DOHH2 (cell line): ENCODE results near the gene COPS3.

Experiments
- H3F3A ChIP-seq: fragments of 200-600 bp; sonication (generic), shearing (Covaris generic); 2 replicates; pipeline ENCODE4 v1.6.0; 2016; ENCODE audit warnings: antibody characterized with exemption, mild to moderate bottlenecking; ENCODE audit not compliant: control insufficient read depth, insufficient read depth
- H3K27ac ChIP-seq: fragments of 200-600 bp; sonication (generic); 2 replicates; pipeline ENCODE4 v1.5.1; 2014; ENCODE audit warnings: low read depth, mild to moderate bottlenecking, low read length, moderate library complexity
- H3K27me3 ChIP-seq: fragments of 200-600 bp; sonication (generic); 2 replicates; pipeline ENCODE4 v1.6.1; 2014; ENCODE audit warnings: mild to moderate bottlenecking, low read length, mixed read lengths; ENCODE audit not compliant: control insufficient read depth
- H3K36me3 ChIP-seq: fragments of 200-600 bp; sonication (generic); 2 replicates; pipeline ENCODE4 v1.6.1; 2014; ENCODE audit warnings: mild to moderate bottlenecking, low read length, moderate library complexity, mixed read lengths; ENCODE audit not compliant: control insufficient read depth
- H3K4me1 ChIP-seq: fragments of 200-600 bp; sonication (generic); 2 replicates; pipeline ENCODE4 v1.6.1; 2014; ENCODE audit warnings: mild to moderate bottlenecking, low read length, mixed read lengths; ENCODE audit not compliant: control insufficient read depth
- H3K4me2 ChIP-seq: fragments of 200-600 bp; sonication (generic); 2 replicates; pipeline ENCODE4 v1.6.0; 2014; ENCODE audit warnings: mild to moderate bottlenecking, low read length, moderate library complexity
- H3K4me3 ChIP-seq: fragments of 200-600 bp; sonication (generic); 2 replicates; pipeline ENCODE4 v1.5.1; 2014; ENCODE audit warnings: mild to moderate bottlenecking, low read length, mixed read lengths
- H3K79me2 ChIP-seq: fragments of 200-600 bp; sonication (generic); 2 replicates; pipeline ENCODE4 v1.6.1; 2014; ENCODE audit warnings: mild to moderate bottlenecking, low read length, mixed read lengths; ENCODE audit not compliant: control insufficient read depth
- H3K9me2 ChIP-seq: fragments of 200-600 bp; sonication (generic); replicated peaks from 2 replicates; pipeline ENCODE4 v1.6.1; 2014; ENCODE audit warnings: mild to moderate bottlenecking, low read length, mixed read lengths; ENCODE audit not compliant: control insufficient read depth
- H3K9me3 ChIP-seq: fragments of 200-600 bp; sonication (generic); 2 replicates; pipeline ENCODE4 v1.6.1; 2014; ENCODE audit warnings: antibody characterized with exemption, low read length, mixed read lengths; ENCODE audit not compliant: control insufficient read depth, insufficient read depth
- H4K20me1 ChIP-seq: fragments of 200-600 bp; sonication (generic); 2 replicates; pipeline ENCODE4 v1.6.0; 2014; ENCODE audit warnings: low read depth, mild to moderate bottlenecking, antibody characterized with exemption, low read length, moderate library complexity; ENCODE audit not compliant: control insufficient read depth, insufficient read depth
- EZH2phosphoT487 ChIP-seq: fragments of 200-600 bp; sonication (generic); IDR thresholded peaks from 2 replicates; pipeline ENCODE4 v1.6.1; 2017; ENCODE audit warnings: borderline replicate concordance, mild to moderate bottlenecking, antibody characterized with exemption, low read length, moderate library complexity, mixed read lengths
- TF ChIP-seq, protein P1 (sequence below): fragments of 200-600 bp; sonication (generic); IDR thresholded peaks from one replicate; pipeline ENCODE4 v1.5.1; 2014; ENCODE audit warnings: antibody characterized with exemption, mild to moderate bottlenecking, low read depth, low read length; ENCODE audit not compliant: poor library complexity, severe bottlenecking

Gene COPS3

DNA sequence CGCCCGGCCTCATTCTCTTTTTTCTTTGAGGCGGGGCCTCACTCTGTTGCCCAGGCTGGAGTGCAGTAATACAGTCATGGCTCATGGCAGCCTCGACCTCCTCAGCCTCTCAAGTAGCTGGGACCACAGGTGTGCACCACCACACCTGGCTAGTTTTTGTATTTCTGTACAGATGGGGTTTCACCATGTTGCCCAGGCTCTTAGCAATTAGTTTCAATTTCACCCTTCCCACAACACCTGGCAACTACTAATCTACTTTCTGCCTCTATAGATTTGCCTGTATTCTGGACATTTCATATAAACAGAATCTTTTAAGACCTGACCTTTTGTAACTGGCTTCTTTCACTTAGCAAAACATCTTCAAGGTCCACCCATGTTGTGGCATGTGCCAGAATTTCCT, 14.1 kb upstream of the COPS3 start:
- no peaks in the 10 kb centered on the region for H3K27me3 ChIP-seq
- no peaks in the 10 kb centered on the region for H3K9me3 ChIP-seq
- no peaks in the 10 kb centered on the region for H3K36me3 ChIP-seq
- H3K4me1 ChIP-seq = peaks cover 14% of the 10 kb centered on the region
- H3F3A ChIP-seq = no peaks in the 10 kb centered on the region
- H3K9me2 ChIP-seq = no peaks in the 10 kb centered on the region
- no peak overlapping the region for H3K4me3 ChIP-seq
- H4K20me1 ChIP-seq = no peaks in the 10 kb centered on the region
- H3K4me2 ChIP-seq = no peak overlapping the region
- no peak for TF ChIP-seq EZH2phosphoT487
- TF ChIP-seq, protein P1, sequence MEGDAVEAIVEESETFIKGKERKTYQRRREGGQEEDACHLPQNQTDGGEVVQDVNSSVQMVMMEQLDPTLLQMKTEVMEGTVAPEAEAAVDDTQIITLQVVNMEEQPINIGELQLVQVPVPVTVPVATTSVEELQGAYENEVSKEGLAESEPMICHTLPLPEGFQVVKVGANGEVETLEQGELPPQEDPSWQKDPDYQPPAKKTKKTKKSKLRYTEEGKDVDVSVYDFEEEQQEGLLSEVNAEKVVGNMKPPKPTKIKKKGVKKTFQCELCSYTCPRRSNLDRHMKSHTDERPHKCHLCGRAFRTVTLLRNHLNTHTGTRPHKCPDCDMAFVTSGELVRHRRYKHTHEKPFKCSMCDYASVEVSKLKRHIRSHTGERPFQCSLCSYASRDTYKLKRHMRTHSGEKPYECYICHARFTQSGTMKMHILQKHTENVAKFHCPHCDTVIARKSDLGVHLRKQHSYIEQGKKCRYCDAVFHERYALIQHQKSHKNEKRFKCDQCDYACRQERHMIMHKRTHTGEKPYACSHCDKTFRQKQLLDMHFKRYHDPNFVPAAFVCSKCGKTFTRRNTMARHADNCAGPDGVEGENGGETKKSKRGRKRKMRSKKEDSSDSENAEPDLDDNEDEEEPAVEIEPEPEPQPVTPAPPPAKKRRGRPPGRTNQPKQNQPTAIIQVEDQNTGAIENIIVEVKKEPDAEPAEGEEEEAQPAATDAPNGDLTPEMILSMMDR = no peak
- no peak overlapping the region for H3K27ac ChIP-seq
- H3K79me2 ChIP-seq = no peaks in the 10 kb centered on the region

DNA sequence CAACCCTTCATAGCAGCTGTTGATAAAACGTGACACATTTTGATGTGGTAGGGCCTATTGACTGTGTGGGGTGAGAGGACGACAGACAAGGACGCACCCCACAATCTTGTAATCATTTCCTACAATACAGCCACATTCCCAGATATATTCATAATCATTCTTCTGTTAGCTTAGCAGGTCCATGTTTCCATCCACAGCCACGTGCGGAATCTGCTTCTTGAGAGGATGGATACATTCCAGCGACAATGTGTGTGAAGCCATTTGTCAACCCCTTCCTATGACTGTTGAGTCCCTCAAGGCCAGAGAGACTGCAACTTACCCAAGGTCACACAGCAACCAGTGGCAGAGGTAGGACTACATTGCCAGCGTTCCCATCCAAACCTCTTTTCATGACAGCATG, 8.7 kb upstream of the COPS3 start:
- no peak overlapping the region for H3K27ac ChIP-seq
- H3K36me3 ChIP-seq = no peaks in the 10 kb centered on the region
- H3K9me3 ChIP-seq = no peaks in the 10 kb centered on the region
- no peaks in the 10 kb centered on the region for H4K20me1 ChIP-seq
- no peaks in the 10 kb centered on the region for H3K27me3 ChIP-seq
- TF ChIP-seq, protein P1 = no peak
- no peak for TF ChIP-seq EZH2phosphoT487
- peaks cover 2% of the 10 kb centered on the region for H3K4me1 ChIP-seq
- H3F3A ChIP-seq = no peaks in the 10 kb centered on the region
- H3K9me2 ChIP-seq = no peaks in the 10 kb centered on the region
- no peaks in the 10 kb centered on the region for H3K79me2 ChIP-seq
- H3K4me3 ChIP-seq = no peak overlapping the region
- H3K4me2 ChIP-seq = no peak overlapping the region

DNA sequence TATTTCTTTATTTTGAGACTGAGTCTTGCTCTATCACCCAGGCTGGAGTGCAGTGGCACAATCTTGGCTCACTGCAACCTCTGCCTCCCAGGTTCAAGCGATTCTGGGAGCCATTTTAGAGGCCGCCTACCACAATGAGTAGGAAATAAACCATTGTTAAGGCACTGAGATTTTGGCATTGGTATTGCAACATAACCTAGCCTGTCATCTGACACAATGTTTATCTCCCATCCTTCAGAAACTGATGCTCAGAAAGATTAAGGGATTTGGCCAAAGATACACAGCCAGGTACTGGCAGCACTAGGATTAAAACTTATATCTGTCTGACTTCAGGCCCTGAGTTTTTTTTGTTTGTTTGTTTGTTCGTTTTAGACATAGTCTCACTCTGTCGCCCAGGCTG, 8.0 kb upstream of the COPS3 start:
- Histone ChIP-seq H3K4me3 (no peak overlapping the region), H3K27ac (no peak overlapping the region), H3K9me3 (no peaks in the 10 kb centered on the region), H3K36me3 (no peaks in the 10 kb centered on the region), H4K20me1 (no peaks in the 10 kb centered on the region), H3K4me1 (peaks cover 8% of the 10 kb centered on the region), H3K4me2 (no peak overlapping the region), H3K9me2 (no peaks in the 10 kb centered on the region), H3F3A (no peaks in the 10 kb centered on the region), H3K27me3 (no peaks in the 10 kb centered on the region), H3K79me2 (no peaks in the 10 kb centered on the region)
- no peak for TF ChIP-seq EZH2phosphoT487

DNA sequence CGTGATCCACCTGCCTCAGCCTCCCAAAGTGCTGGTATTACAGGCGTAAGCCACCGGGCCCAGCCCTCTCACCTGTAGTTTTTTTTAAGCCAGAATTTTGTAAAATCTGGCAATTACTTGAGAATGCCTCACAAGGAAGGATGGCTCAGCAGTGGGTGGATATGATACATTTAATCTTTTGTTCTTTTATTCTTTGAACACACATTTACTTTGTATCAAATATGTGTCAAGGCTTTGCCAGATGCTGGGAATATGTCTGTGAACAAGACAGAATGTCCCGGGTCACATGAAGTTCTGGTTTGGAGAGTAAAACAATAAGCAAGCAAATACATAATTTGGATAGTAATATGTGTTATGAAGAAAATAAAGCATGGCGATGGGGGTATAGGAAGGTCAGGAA, 4.9 kb upstream of the COPS3 start:
- H3K79me2 ChIP-seq = peaks cover 4% of the 10 kb centered on the region
- no peak for TF ChIP-seq EZH2phosphoT487
- TF ChIP-seq, protein P1 = no peak
- H3K4me3 ChIP-seq = no peak overlapping the region
- no peaks in the 10 kb centered on the region for H3K9me2 ChIP-seq
- H3K27ac ChIP-seq = no peak overlapping the region
- H3K4me1 ChIP-seq = peaks cover 29% of the 10 kb centered on the region
- no peaks in the 10 kb centered on the region for H3K27me3 ChIP-seq
- H3K36me3 ChIP-seq = 0 out of 2 replicates have a peak, but pooled peaks cover under 1% of the 10 kb centered on the region
- no peak overlapping the region for H3K4me2 ChIP-seq
- no peaks in the 10 kb centered on the region for H3K9me3 ChIP-seq
- H3F3A ChIP-seq = no peaks in the 10 kb centered on the region
- H4K20me1 ChIP-seq = no peaks in the 10 kb centered on the region
